MCF 10A (cell line): ENCODE measurements around the gene LEUTX. TPM values are rescaled to one million over a fixed set of nuclear protein-coding genes. Genes with fewer than 3 reads are reported as not detected.
"Not testable (repeated sequence)": the region's sequence is repeated elsewhere in the genome, so short reads cannot be mapped to it uniquely, and the experiment has no call there.

Source experiments
- BruUV-seq: library from RNA; stranded (reverse); fragments of 400-500 nt; replicated peaks from 2 replicates; lab custom pipeline; 2021; lab: Mats Ljungman, UMichigan
- CTCF ChIA-PET: fragments of 300-600 bp; sonication (Branson Sonifier 250); formaldehyde crosslinking; extraction: SDS; loops from one replicate; lab custom pipeline; 2021; ENCODE audit warnings: antibody characterized with exemption, inconsistent platforms; lab: Yijun Ruan, JAX
- POLR2A ChIA-PET: fragments of 300-600, 350-650 bp; sonication (Branson Sonifier 250); formaldehyde crosslinking; extraction: SDS; loops from one replicate; lab custom pipeline; 2020; ENCODE audit warnings: antibody characterized with exemption, inconsistent platforms; lab: Yijun Ruan, JAX
- DNase-seq: peaks from one replicate; pipeline ENCODE4 v3.0.0-alpha.2; 2018; ENCODE audit not compliant: unreplicated experiment
- H3K27ac Mint-ChIP-seq: one replicate; pipeline ENCODE4 v1.8.0; 2022; ENCODE audit warnings: mild to moderate bottlenecking, low read depth, mixed read lengths; ENCODE audit not compliant: unreplicated experiment
- H3K27me3 Mint-ChIP-seq: one replicate; pipeline ENCODE4 v1.8.0; 2022; ENCODE audit warnings: mixed read lengths; ENCODE audit not compliant: insufficient read depth, unreplicated experiment
- H3K36me3 Mint-ChIP-seq: one replicate; pipeline ENCODE4 v1.8.0; 2022; ENCODE audit warnings: mild to moderate bottlenecking, moderate library complexity, mixed read lengths; ENCODE audit not compliant: insufficient read depth, unreplicated experiment
- H3K4me1 Mint-ChIP-seq: one replicate; pipeline ENCODE4 v1.8.0; 2022; ENCODE audit warnings: mixed read lengths; ENCODE audit not compliant: insufficient read depth, unreplicated experiment
- H3K4me3 Mint-ChIP-seq: one replicate; pipeline ENCODE4 v1.8.0; 2022; ENCODE audit warnings: mild to moderate bottlenecking, moderate library complexity, mixed read lengths; ENCODE audit not compliant: unreplicated experiment
- H3K9me3 Mint-ChIP-seq: one replicate; pipeline ENCODE4 v1.8.0; 2022; ENCODE audit warnings: mixed read lengths; ENCODE audit not compliant: unreplicated experiment
- intact Hi-C: fragments of 100-400 bp; cut with micrococcal nuclease; formaldehyde crosslinking; loops from 2 replicates; pipeline ENCODE4 v1.14.1; 2022
- total RNA-seq: library from RNA; stranded (reverse); gene quantifications from 2 replicates; pipeline ENCODE4 v1.2.3, GENCODE V29; 2022
- TF ChIP-seq, protein P1 (sequence below): fragments of 200-600 bp; IDR thresholded peaks from one replicate; pipeline ENCODE4 v1.8.0; 2022; ENCODE audit warnings: antibody characterized with exemption, mild to moderate bottlenecking; ENCODE audit not compliant: unreplicated experiment

LEUTX gene
- total RNA-seq, 1 experiment from 2014 or later, result not detected

DNA sequence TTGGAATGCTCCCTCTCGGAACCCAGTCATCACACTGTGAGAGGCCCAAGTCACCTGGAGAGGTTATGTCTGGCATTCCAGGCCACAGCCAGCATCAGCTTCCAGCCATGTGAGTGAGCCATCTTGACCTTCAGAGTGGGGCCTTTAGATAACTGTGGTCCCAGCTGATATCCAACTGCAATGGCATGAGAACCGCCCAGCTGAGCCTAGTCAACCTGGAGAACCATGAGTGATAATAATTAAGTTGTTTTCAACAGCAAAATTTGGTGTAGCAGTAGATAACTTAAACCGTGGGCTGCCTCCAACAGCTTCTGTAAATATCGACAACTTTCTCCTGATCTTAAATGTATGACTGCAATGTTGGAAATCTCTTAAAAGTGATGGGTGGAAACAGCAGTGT, 30.7 kb downstream of the LEUTX start:
- H3K4me3 Mint-ChIP-seq, result no peak overlapping the region
- TF ChIP-seq, protein P1, sequence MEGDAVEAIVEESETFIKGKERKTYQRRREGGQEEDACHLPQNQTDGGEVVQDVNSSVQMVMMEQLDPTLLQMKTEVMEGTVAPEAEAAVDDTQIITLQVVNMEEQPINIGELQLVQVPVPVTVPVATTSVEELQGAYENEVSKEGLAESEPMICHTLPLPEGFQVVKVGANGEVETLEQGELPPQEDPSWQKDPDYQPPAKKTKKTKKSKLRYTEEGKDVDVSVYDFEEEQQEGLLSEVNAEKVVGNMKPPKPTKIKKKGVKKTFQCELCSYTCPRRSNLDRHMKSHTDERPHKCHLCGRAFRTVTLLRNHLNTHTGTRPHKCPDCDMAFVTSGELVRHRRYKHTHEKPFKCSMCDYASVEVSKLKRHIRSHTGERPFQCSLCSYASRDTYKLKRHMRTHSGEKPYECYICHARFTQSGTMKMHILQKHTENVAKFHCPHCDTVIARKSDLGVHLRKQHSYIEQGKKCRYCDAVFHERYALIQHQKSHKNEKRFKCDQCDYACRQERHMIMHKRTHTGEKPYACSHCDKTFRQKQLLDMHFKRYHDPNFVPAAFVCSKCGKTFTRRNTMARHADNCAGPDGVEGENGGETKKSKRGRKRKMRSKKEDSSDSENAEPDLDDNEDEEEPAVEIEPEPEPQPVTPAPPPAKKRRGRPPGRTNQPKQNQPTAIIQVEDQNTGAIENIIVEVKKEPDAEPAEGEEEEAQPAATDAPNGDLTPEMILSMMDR, result no peak
- no peaks in the 10 kb centered on the region for H3K4me1 Mint-ChIP-seq
- H3K27ac Mint-ChIP-seq, result no peak overlapping the region
- H3K36me3 Mint-ChIP-seq, result no peaks in the 10 kb centered on the region
- ChIA-PET POLR2A (interaction anchor here (0.6 kb wide), 1 partner anchor 159 kb away, joined by 3 read pairs; no protein-coding TSS in a partner anchor), CTCF (interaction anchor here (0.5 kb wide), 1 partner anchor 277 kb away, joined by 3 read pairs; no protein-coding TSS in a partner anchor)
- intact Hi-C loops, result no loop called here
- no peak for DNase-seq
- H3K27me3 Mint-ChIP-seq, result peaks cover 15% of the 10 kb centered on the region
- no peaks in the 10 kb centered on the region for H3K9me3 Mint-ChIP-seq
- BruUV-seq, result no TSS peak

- Mint-ChIP-seq H3K9me3 (no peaks in the 10 kb centered on the region), H3K4me3 (no peak overlapping the region), H3K27ac (no peak overlapping the region), H3K27me3 (peaks cover 10% of the 10 kb centered on the region), H3K36me3 (no peaks in the 10 kb centered on the region), H3K4me1 (no peaks in the 10 kb centered on the region)
- DNase-seq, result no peak
- TF ChIP-seq, protein P1, result no peak
- BruUV-seq, result no TSS peak
- intact Hi-C loops, result no loop called here
- ChIA-PET CTCF (interaction anchor here (0.6 to 0.7 kb wide), 2 partner anchors 336 to 1823 kb away, joined by 3 to 6 read pairs; no protein-coding TSS in a partner anchor), POLR2A (no interaction called here)
These were observed 31.8 kb downstream of the LEUTX start for GRCh38 chr19:39810424-39810823.

DNA sequence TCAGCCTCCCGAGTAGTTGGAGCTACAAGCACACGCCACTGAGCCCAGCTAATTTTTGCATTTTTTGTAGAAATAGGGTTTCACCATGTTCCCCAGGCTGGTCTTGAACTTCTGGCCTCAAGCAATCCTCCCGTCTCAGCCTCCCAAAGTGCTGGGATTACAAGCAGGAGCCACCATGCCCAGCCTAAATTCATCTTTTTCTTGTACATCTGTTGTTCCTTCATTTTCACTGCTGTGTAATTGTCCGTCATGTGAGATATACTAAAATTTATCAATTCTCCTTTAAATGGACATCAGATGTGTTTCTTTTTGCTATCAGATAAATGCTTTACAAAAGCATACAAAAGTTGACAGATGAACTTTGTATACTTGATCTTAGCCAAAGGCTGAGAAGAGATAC, 32.4 kb downstream of the LEUTX start:
- intact Hi-C loops, result no loop called here
- POLR2A ChIA-PET, result no interaction called here
- no peak for DNase-seq
- Mint-ChIP-seq H3K36me3 (no peaks in the 10 kb centered on the region), H3K9me3 (no peaks in the 10 kb centered on the region), H3K27ac (no peak overlapping the region), H3K4me3 (no peak overlapping the region), H3K27me3 (peaks cover 4% of the 10 kb centered on the region), H3K4me1 (no peaks in the 10 kb centered on the region)
- BruUV-seq, result no TSS peak
- TF ChIP-seq, protein P1, result no peak
- CTCF ChIA-PET, result interaction anchor here (0.6 to 0.7 kb wide), 2 partner anchors 336 to 1824 kb away, joined by 3 to 6 read pairs; no protein-coding TSS in a partner anchor

GRCh38 chr19:39813264-39813993, 34.8 kb downstream of the LEUTX start:
- Mint-ChIP-seq H3K9me3 (no peaks in the 10 kb centered on the region), H3K4me1 (no peaks in the 10 kb centered on the region), H3K27ac (no peak overlapping the region), H3K36me3 (no peaks in the 10 kb centered on the region), H3K4me3 (no peak overlapping the region), H3K27me3 (no peaks in the 10 kb centered on the region)
- DNase-seq, result no peak
- ChIA-PET CTCF (interaction anchor here (0.6 kb wide), 2 partner anchors 38 to 1522 kb away, joined by 3 read pairs; no protein-coding TSS in a partner anchor), POLR2A (interaction anchor here (1.1 to 1.4 kb wide), 2 partner anchors 20 to 32 kb away, joined by 3 to 4 read pairs; no protein-coding TSS in a partner anchor)
- BruUV-seq, result no TSS peak
- TF ChIP-seq, protein P1, result no peak
- intact Hi-C loops, result no loop called here

DNA sequence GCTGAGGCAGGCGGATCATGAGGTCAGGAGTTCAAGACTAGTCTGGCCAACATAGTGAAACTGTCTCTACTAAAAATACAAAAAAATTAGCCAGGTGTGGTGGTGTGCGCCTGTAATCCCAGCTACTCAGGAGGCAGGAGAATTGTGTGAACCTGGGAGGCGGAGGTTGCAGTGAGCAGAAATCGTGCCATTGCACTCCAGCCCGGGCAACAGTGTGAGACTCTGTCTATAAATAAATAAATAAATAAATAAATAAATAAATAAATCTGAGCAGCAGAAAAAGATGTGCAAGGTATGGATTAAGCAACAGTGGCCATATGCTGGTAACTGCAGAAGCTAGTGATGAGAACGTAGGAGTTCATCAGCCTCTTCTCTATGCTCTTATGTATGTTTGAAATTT, 35.5 kb downstream of the LEUTX start:
- H3K27ac Mint-ChIP-seq, H3K9me3 Mint-ChIP-seq, DNase-seq, H3K27me3 Mint-ChIP-seq, BruUV-seq, H3K4me1 Mint-ChIP-seq, H3K36me3 Mint-ChIP-seq, intact Hi-C loops, H3K4me3 Mint-ChIP-seq: not testable (repeated sequence)
- POLR2A ChIA-PET, result interaction anchor here (1.1 kb wide), 1 partner anchor 19 kb away, joined by 3 read pairs; no protein-coding TSS in a partner anchor
- CTCF ChIA-PET, result interaction anchor here (0.6 kb wide), 2 partner anchors 37 to 1522 kb away, joined by 3 read pairs; no protein-coding TSS in a partner anchor
